Endodermal cell (in vitro differentiated cells): ENCODE results near the gene BLOC1S1. TPM values are rescaled to one million over a fixed set of nuclear protein-coding genes. Genes with fewer than 3 reads are reported as not detected.

Experiments
- DNase-seq: peaks from one replicate; pipeline ENCODE4 v3.0.0-alpha.2; 2017
- H3K27ac ChIP-seq: 2 replicates; pipeline ENCODE4 v1.5.1; 2013; ENCODE audit warnings: mild to moderate bottlenecking, low read depth, low read length, moderate library complexity
- H3K27me3 ChIP-seq: 2 replicates; pipeline ENCODE4 v1.6.1; 2013; ENCODE audit warnings: mild to moderate bottlenecking, low read length, moderate library complexity; ENCODE audit not compliant: insufficient read depth, control insufficient read depth, poor library complexity, severe bottlenecking
- H3K36me3 ChIP-seq: 2 replicates; pipeline ENCODE4 v1.7.0; 2013; ENCODE audit warnings: mild to moderate bottlenecking, low read length, moderate library complexity; ENCODE audit not compliant: control insufficient read depth, insufficient read depth
- H3K4me1 ChIP-seq: one replicate; pipeline ENCODE4 v1.7.0; 2013; ENCODE audit warnings: low read length; ENCODE audit not compliant: control insufficient read depth, insufficient read depth
- H3K4me3 ChIP-seq: 2 replicates; pipeline ENCODE4 v1.5.1; 2013; ENCODE audit warnings: mild to moderate bottlenecking, low read length, moderate library complexity
- H3K9ac ChIP-seq: 2 replicates; pipeline ENCODE4 v1.6.1; 2013; ENCODE audit warnings: mild to moderate bottlenecking, low read length, moderate library complexity; ENCODE audit not compliant: poor library complexity, severe bottlenecking; ENCODE audit errors: extremely low read depth
- H3K9me3 ChIP-seq: 2 replicates; pipeline ENCODE4 v1.6.1; 2013; ENCODE audit warnings: mild to moderate bottlenecking, low read length, moderate library complexity; ENCODE audit not compliant: control insufficient read depth
- H3K27ac Mint-ChIP-seq: 2 replicates; pipeline ENCODE4 v1.8.0; 2020; ENCODE audit warnings: mixed read lengths
- H3K27me3 Mint-ChIP-seq: 2 replicates; pipeline ENCODE4 v1.8.0; 2021; ENCODE audit warnings: mild to moderate bottlenecking, mixed read lengths; ENCODE audit not compliant: insufficient read depth
- H3K36me3 Mint-ChIP-seq: 2 replicates; pipeline ENCODE4 v1.8.0; 2020; ENCODE audit warnings: low read depth, mixed read lengths
- H3K4me1 Mint-ChIP-seq: 2 replicates; pipeline ENCODE4 v1.8.0; 2020; ENCODE audit warnings: mixed read lengths
- H3K4me3 Mint-ChIP-seq: 2 replicates; pipeline ENCODE4 v1.8.0; 2020; ENCODE audit warnings: mild to moderate bottlenecking, moderate library complexity, mixed read lengths
- H3K9me3 Mint-ChIP-seq: 2 replicates; pipeline ENCODE4 v1.8.0; 2020; ENCODE audit warnings: mild to moderate bottlenecking, mixed read lengths
- WGBS, 2 experiments: methylation state at CpG; one replicate each; pipeline versions ENCODE4 v1.1.5 to v1.1.7; 2013; ENCODE audit warnings: missing lambda C conversion rate in 2 of 2, mixed read lengths in 1 of 2; ENCODE audit not compliant: insufficient coverage in 1 of 2, insufficient read length in 1 of 2; 5-methylcytosine and 5-hydroxymethylcytosine counted together
- total RNA-seq, 2 donors: library from RNA; stranded (reverse); fragmentation: NEBNext Ultra II Directional in 1 of 2; extraction: Animal tissue kit (Norgen Biotek cat#: 25700) in 1 of 2; gene quantifications; 2 replicates in 1 of 2; 3 replicates in 1 of 2; pipeline ENCODE4 v1.2.1, GENCODE V29; 2021
- TF ChIP-seq, protein P1 (sequence below): fragments of 200-600 bp; sonication (generic); conservative IDR thresholded peaks from 2 replicates; pipeline ENCODE4 v1.5.0; 2021; ENCODE audit warnings: antibody characterized with exemption, mild to moderate bottlenecking

BLOC1S1 gene
- total RNA-seq, 2 donors from 2014 or later = 95.1 to 102 TPM

DNA sequence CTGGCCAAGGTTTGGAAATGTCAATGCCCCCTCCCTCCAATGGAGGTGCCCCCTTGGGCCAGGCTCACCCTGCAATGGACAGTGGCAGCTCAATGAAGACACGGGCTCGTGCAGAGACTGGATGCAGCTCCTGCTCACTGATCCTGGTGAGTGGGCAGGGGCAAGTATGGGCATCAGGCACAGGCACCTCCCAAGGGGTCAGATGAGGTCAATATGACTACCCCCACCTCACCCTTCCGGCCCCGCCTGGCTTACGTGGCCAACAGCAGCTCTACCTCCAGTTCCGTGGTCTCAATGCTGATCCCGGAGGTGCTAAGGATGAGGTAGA is 21.7 kb upstream of the BLOC1S1 start:
- Histone ChIP-seq H3K9me3 (no peaks in the 10 kb centered on the region), H3K9ac (no peak overlapping the region), H3K27me3 (no peaks in the 10 kb centered on the region), H3K36me3 (no peaks in the 10 kb centered on the region), H3K4me3 (no peak overlapping the region), H3K4me1 (no peaks in the 10 kb centered on the region), H3K27ac (no peak overlapping the region)
- Mint-ChIP-seq H3K27me3 (no peaks in the 10 kb centered on the region), H3K27ac (no peak overlapping the region), H3K4me1 (no peaks in the 10 kb centered on the region), H3K4me3 (no peak overlapping the region), H3K9me3 (no peaks in the 10 kb centered on the region), H3K36me3 (peaks cover 29% of the 10 kb centered on the region)
- TF ChIP-seq, protein P1, sequence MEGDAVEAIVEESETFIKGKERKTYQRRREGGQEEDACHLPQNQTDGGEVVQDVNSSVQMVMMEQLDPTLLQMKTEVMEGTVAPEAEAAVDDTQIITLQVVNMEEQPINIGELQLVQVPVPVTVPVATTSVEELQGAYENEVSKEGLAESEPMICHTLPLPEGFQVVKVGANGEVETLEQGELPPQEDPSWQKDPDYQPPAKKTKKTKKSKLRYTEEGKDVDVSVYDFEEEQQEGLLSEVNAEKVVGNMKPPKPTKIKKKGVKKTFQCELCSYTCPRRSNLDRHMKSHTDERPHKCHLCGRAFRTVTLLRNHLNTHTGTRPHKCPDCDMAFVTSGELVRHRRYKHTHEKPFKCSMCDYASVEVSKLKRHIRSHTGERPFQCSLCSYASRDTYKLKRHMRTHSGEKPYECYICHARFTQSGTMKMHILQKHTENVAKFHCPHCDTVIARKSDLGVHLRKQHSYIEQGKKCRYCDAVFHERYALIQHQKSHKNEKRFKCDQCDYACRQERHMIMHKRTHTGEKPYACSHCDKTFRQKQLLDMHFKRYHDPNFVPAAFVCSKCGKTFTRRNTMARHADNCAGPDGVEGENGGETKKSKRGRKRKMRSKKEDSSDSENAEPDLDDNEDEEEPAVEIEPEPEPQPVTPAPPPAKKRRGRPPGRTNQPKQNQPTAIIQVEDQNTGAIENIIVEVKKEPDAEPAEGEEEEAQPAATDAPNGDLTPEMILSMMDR = no peak
- no peak for DNase-seq
- WGBS, 2 experiments = 96 to 97% methylated on average over 5 to 7 of the region's 7 CpGs

DNA sequence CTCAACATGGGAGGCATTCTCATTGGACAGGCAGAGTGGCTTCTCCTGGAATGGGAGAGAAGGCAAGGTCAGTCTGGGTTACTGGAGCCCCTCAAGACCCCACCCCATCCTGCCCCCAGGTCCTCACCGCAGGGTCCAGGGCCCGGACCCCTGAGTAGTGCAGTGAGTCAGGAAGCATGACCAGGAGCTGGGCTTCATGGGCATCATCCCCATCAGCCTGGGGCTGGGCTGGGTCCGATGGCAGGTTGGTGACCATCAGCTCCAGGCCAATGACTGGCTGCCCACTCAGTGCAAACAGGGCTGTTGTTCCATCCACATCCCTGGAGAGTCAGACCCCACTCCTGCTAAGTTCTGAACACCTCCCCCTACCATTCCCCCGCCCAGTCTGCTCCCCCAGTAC is 21.2 kb upstream of the BLOC1S1 start:
- H3K4me1 ChIP-seq = no peaks in the 10 kb centered on the region
- no peaks in the 10 kb centered on the region for H3K27me3 ChIP-seq
- no peak for DNase-seq
- H3K9me3 ChIP-seq = no peaks in the 10 kb centered on the region
- Mint-ChIP-seq H3K27me3 (no peaks in the 10 kb centered on the region), H3K4me3 (no peak overlapping the region), H3K36me3 (peaks cover 29% of the 10 kb centered on the region), H3K4me1 (no peaks in the 10 kb centered on the region), H3K27ac (no peak overlapping the region), H3K9me3 (no peaks in the 10 kb centered on the region)
- H3K4me3 ChIP-seq = no peak overlapping the region
- no peaks in the 10 kb centered on the region for H3K36me3 ChIP-seq
- TF ChIP-seq, protein P1 = no peak
- no peak overlapping the region for H3K9ac ChIP-seq
- H3K27ac ChIP-seq = no peak overlapping the region
- 76 to 96% methylated on average over 3 to 4 of the region's 4 CpGs for WGBS, 2 experiments

DNA sequence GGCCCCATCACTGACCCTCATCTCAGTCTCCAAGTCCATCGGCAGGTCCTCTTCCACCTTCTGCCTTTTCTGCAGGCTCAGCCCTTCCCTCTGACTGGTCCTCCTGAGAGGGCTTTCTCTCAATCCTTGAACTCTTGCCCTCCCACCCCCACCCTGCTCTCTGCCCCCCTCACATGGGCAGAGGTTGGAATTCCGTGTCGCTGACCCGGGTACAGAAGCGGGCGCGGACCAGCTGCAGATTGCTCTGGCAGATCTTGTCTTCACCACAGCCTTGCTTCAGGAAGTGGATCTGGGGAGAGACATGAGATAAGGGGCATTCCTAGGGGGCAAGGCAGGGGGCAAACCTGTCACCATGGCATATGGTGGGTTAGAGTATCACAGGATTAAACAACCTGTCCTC is 20.5 kb upstream of the BLOC1S1 start:
- no peak overlapping the region for H3K9ac ChIP-seq
- no peaks in the 10 kb centered on the region for H3K27me3 ChIP-seq
- H3K27ac Mint-ChIP-seq = no peak overlapping the region
- no peak for DNase-seq
- no peaks in the 10 kb centered on the region for H3K9me3 Mint-ChIP-seq
- no peaks in the 10 kb centered on the region for H3K4me1 ChIP-seq
- H3K4me1 Mint-ChIP-seq = no peaks in the 10 kb centered on the region
- 93 to 95% methylated on average over 5 to 7 of the region's 7 CpGs for whole genome bisulfite sequencing, 2 experiments
- H3K4me3 ChIP-seq = no peak overlapping the region
- H3K4me3 Mint-ChIP-seq = no peak overlapping the region
- H3K27me3 Mint-ChIP-seq = no peaks in the 10 kb centered on the region
- H3K9me3 ChIP-seq = no peaks in the 10 kb centered on the region
- TF ChIP-seq, protein P1 = no peak
- H3K27ac ChIP-seq = no peak overlapping the region
- H3K36me3 Mint-ChIP-seq = peaks cover 29% of the 10 kb centered on the region
- no peaks in the 10 kb centered on the region for H3K36me3 ChIP-seq
